Left lobe of liver (tissue), 2 donors: ENCODE data around the gene SFMBT1. TPM values are rescaled to one million over a fixed set of nuclear protein-coding genes. Genes with fewer than 3 reads are reported as not detected.

Source experiments
- ATAC-seq: fragments of 200-7000 bp; cut with Tn5 transposase; one replicate; pipeline ENCODE4 v1.9.1; 2020; ENCODE audit warnings: mild to moderate bottlenecking, moderate library complexity
- DNase-seq: peaks from one replicate; pipeline ENCODE4 v3.0.0-alpha.2; 2020; ENCODE audit warnings: low spot score
- total RNA-seq: library from RNA; stranded (reverse); gene quantifications from one replicate; pipeline ENCODE4 v1.2.1, GENCODE V29; 2021
- donor health status: DM: no; HTN: no; CAD: no; lungs with moderate emphysema.
- donor health status: DM: no; HTN: yes; CAD: no.

Gene SFMBT1
- total RNA-seq, 1 donor from 2014 or later, result 14.0 TPM

DNA sequence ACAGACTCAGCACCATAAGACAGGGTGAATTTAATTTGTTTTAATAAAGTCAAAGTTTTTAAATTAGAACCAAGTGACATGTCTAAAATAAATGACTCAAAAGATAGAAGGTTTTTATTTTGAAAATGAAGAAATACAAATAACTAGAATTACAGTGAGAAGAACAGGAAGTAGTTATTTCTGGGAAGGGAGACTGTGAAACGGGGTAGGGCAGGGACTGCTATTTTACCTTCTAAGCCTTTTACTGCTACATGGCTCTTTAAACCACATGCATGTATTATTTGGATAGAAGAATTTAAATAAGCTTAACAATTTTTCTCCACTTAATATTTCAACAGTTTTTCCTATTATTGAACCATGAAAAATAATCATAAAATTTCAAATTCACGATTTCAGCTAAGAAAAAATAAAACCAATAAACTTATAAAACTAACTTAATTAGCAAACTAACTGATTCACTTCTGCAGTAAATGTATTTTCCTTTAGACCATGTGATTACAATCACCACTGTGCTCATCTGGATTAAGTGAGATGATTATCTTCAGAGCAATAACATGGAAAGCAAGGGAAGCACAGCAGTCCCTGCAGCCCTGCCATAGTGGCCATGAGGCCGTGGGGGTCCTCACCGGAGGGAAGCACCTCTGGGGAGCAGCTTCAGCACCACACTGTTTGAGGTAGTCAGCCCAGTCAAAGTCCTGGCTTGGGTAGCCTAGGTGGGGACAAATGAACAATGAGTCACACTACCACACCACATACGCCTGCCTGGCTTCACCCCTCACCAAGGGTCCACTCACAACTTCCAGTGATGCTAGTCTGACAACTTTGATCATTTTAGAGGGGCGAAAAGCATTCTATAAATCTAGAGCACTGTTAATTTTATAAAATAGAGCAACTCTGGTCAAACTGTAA is 120.2 kb downstream of the SFMBT1 start:
- ATAC-seq, result no peak
- no peak for DNase-seq

DNA sequence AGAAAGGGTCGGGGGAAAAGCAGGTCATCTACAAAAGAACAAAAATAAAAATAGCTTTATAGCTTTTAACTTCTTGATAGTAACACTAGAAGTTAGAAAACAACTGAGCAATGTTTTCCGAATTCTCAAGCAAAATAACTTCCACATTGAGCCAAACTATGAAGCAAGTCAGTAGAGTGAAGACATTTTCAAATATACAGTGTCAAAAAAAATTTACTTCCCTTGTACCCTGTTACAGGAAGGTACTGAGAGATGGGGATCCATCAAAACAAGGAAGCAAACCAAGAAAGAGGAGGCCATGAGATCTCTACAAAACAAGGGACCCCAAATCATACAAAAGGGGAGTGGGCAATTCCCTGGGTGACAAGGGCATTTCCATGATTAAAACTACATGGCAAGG is 121.9 kb downstream of the SFMBT1 start:
- DNase-seq (no peak), ATAC-seq (no peak)

DNA sequence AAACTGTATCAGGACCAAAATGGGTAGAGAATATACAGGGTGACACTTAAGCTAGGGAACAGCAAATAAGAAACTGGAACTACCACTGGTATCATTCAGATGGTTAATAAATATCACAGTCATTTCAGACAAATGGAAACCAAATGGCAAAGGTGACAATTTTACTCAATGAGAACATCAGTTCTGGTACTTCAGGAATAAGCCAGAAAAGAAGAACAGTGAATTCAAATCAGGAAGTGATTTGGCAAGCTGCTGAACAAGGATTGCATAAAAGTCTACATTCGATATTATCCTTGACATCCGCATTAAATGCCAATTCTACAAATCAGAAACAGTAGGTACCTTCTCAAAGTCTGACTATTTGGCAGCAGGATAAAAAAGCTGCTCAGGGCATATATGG is 125.0 kb downstream of the SFMBT1 start:
- DNase-seq (no peak), ATAC-seq (no peak)

DNA sequence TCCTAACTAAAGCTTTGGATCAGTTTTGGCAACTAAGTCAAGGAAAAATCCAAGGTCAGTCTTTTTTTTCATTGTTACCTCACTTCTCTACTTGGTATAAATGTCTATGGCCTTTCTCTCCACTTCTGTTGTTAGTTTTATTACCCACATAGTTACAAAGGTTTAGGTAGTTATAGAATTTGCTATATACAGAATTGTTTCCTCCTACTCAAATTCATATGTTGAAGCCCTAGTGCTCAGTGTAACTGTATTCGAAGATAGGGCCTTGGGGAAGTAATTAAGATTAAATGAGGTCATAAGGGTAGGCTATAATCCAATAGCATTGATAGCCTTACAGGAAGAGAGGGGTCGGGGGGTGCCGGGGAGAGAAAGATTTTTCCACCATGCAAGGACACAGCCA is 128.8 kb downstream of the SFMBT1 start:
- no peak for ATAC-seq
- DNase-seq, result no peak

DNA sequence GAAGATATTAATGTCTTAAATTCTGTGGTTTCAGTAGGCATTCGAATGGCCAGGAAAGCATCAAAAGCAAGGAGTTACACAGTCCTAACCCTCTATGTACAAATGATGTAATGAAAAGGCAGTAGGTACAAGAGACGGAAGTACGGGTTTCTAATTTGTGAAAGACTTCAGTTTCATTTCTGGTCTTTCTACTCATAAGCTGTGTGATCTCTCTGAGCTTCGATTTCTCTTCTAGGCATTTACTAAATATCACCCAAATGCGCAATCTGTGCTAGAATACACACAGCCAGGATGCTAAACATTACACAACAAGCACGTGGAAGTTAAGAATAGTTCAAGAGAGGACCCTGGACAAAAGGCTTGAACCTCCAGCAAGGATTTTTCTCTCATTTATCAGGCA is 130.6 kb downstream of the SFMBT1 start:
- ATAC-seq (peak; percentile 80), DNase-seq (no peak)

DNA sequence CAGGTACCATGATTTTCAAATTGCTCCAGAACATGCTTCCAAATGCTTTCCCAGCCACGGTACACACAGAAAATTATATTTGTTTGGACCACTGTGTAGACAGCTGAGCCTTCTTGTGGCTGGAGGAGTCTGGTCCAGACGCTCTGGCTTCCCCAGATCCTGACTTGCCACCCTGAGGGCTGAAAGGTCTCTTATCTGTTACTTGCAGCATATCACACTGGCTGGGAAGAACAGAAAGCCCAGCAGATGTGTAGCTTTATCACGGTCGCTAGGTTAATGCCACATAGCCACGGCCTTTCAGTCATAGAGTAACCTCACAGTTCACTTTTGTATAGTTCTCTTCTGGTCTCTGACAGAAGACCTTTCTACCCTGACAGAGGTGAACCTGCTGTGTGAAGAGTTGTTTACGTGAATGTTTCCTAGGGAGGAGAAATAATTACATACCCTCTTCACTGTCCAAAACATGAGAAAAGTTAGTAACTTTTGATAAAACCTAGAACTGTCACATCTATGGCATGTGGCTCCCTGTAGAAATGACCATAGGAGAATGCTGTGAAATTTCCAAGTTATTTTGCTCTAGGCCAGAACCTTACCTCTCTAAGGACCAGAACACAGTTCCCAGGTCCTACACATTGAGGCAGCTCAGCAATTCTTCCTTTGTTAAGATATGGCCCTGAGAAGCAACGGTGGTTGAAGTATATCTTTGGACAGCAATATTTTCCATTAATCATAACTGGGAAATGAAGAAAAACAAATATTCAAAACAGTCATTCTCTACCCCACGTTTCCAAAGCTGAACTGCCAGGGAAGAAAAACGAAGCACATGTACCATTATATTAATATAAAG is 132.8 kb downstream of the SFMBT1 start:
- DNase-seq, result no peak
- ATAC-seq, result no peak

DNA sequence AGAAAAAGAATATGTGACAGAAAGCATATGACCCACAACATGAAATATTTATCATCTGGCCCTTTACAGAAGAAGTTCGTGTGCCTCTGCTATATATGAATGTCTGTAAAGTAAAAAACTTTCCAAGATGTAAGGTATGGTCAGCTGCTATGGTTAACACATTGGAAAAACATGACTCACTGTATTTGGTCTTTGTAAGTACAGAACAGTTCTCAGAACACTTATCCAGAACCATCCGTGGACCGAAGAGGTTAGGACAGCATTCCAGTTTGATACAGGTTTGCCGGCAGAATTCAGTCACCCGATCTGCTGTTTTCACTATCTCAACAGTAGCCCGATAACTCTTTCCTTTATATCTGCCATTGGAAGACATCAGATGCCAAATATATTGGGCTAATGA is 135.1 kb downstream of the SFMBT1 start:
- DNase-seq, result no peak
- ATAC-seq, result no peak

DNA sequence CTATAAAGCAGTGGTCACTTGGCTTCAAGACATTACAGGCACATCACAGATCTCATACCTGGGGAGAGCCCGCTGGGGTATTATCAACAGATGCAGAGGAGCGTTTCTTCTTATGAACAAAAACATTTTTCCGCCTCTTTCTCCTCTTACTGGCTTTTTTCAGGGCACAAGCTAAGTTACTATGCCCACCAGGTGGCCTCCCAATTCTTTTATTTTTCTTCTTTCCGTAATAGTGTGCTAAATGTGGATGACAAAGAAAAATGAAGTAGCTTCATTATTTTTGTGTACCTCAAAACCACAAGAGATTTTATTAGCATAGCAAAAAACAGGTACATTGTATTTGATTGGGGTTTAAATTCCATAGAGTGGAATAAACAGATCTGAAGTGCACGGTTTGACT is 138.4 kb downstream of the SFMBT1 start:
- no peak for DNase-seq
- no peak for ATAC-seq

DNA sequence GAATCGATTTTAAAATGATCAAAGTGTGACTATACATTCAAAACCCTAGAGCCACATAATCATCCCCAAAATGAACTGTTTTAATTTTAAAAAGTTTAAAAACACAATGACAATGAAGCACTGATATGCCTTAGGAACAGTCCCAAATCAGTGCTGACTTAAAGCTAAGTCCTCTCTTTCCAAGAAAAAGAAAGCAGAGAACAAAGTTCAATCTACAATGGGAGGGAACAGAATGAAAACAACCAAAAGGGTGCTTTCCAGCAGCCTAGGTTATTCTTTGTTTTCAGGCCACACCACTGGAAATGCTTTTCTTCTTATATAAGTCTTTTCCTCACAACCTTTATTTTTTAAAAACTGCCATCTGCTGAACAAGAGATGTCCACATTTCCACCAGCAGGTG is 141.3 kb downstream of the SFMBT1 start:
- peak; percentile 75 for ATAC-seq
- DNase-seq, result no peak

DNA sequence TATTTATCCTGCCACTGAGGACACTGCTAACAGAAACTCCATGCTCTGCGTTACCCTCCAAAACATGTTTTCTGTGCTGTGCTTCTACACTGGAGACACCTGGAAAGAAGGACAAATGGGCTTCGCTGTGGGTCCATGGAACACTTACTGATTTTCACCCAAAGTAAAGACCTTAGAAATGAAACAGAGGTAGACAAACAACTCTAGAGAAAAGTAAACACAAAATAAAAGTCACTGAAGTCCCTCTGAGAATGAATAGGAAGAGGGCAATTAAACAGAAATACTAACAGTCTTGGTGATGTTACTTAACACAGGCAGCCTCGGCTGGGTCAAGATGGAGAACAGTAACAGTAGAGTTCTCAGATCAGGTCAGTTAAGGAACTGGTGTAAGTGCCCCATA is 141.9 kb downstream of the SFMBT1 start:
- ATAC-seq (peak; percentile 72), DNase-seq (no peak)

DNA sequence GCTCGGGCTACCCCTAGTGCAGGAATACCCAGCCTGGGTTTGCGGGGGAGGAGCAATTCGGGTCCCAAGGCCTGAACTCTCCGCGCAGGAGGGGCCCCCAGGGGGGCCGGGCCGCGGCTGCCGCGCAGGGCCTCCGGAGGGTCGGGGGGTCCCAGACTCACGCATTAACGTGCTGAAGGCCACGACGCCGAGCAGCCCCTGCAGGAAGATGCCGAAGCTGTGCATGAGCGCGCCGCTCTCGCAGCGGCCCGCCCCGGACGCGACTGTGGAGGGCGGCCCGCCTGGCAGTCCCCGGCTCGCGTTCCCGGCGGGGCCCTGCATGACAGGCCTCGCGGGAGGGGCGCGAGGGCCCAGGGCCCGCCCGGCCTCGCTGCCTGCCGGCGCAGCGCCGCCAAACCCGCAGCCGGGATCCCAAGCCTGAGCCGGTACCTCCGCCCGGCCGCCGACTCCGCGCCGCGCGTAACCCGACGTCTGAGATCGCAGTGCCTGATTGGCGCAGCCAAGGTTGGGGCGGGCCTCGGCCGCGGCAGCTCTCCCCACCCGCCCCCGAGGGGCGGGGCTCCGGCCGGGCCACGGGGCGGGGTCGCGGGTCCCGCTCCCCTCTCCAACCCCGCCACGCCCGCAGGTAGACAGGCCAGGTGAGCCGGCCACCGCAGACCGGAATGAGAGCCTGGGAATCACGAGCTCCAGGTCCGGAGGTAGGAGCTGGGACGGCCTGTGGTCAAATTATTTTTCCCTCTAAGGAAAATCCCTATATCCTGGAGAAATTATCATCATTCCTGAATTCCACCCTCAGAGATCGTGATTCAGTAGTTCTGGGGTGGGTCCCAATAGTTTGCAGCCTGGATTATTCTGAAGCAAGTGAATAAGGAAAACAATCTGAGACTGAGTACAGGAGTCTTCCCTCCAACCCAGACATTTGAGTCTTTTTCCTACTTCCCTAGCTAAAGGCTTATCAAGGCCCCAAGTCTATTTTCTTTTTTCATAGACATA is 148.4 kb downstream of the SFMBT1 start, which contains the start of gene STIMATE:
STIMATE (minus strand) TSS at position 419 of the 993 bp plus-strand sequence; CDS start at position 321, 98 bp downstream.
- peak; percentile 92 for ATAC-seq
- peak; percentile 92 for DNase-seq

DNA sequence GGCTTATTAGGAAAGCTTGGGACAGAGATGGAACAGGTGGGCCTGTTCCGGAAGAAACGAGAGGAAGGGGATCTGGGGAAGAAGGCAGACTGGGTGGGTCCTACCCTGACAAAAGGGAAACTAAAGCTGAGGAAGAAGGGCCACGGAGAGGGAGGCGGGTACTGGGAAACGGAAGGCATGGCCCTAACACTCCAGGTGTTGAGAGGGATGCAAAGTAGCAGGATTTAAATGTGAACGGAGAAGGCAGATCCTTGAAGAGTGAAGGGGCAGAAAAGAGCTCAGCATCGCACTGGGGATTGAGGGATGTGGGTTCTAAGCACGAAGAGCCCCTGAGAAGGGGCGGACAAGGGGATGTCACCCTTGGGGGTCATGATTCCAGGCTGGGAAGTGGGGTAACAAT is 149.3 kb downstream of the SFMBT1 start:
- ATAC-seq, result no peak
- DNase-seq, result no peak

DNA sequence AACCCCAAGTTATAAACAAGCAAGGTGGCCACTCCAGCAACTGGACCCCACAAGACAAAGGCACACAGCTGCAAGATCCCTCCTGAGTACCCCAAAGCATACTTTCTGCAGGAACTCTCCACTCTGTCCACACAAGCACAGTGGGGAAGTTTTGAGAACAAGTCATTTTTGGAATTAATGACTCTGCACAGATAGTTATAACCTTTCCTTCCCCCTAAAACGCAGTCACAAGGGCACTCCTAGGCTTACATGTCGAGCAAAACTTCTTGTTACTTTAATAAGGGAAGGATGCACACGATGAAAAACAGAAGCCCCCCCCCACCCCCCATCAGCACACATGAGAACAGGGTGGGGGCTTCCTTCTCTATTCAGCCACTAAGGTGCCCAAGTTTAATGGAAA is 149.7 kb downstream of the SFMBT1 start:
- ATAC-seq, result no peak
- DNase-seq, result no peak

DNA sequence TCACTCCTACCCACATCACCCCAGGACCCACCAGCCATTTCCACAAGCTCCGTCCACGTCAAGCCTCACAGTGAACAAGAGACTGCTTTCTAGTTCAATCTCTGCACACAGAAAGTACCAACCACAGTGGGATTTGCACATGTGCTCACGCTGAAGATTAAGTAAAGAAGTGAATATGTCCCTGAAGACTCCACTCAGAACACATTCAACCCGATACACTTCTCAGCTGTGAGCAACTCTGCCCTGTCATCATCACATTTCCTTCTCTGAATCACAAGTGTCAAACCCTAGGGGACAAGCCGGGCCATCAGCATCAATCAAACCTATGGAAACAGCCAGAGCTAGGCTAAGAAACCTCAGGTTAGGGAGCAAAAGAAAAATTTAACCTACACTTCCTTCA is 150.5 kb downstream of the SFMBT1 start:
- DNase-seq (peak; percentile 7), ATAC-seq (no peak)

DNA sequence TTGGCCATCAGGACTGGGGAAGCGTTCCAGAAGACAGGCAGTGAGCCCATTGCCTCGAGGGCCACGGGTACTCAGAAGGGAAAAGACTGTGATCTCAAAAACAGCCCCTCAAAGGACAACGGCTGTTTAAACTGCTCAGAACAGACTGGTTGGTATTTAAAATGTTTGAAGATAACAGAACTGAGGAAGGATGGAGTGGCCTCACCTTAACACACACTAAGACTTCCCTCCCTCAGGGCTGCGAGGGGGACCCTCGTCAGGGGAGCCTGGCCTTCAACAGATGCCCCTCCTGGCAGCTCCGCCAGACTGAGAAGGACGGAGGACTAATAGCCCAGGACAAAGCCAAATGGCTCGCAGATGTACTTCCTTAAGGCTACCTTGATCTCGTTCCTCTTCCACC is 151.1 kb downstream of the SFMBT1 start:
- DNase-seq (no peak), ATAC-seq (no peak)

DNA sequence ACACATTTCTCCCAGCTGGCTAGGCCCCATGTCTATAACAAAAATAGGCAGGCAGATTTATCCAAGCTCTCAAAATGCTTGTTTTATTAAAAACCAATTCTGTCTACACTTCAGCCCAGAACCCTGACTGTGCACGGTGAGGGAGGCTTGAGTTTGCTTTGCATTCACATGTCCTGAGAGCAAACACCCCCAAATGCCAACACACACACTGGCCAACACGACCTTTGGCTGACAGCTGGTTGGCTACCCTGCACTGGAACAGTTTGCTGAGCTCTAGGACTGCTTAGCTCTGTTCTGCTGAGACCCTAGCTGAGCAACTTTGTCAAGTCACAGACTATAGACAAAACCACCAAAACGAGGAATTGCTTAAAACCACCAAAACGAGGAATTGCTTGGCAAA is 152.2 kb downstream of the SFMBT1 start:
- DNase-seq (peak; percentile 89), ATAC-seq (peak; percentile 72)

DNA sequence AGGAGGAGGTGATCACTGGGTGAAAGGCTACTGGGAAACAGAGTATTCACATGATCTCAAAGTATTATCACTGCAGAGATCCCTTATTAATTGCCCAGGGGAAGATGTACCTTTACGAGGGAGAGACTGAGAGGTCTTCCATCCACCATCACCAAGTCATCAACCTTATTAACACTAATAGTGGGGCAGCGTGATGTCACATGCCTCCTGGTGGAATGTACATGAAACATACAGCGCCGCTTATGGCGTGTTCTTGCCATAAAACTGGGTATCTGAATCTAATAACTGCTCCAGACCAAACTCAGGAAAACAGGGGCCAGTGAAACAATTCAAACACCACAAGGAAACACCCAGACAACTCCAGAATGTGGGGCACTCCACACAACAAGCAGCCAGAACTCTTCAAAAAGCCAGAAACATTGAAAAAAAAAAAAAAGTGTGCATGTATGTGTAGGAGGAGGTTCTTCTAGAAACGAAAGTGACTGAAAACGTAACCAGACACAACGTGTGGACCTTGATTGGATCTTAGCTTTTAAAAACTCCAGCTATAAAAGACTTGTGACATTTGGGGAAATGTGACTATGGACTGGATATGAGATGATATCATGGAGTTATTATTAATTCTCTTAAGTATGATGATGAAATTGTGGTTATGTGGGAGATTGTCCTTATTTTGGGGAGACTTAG is 153.1 kb downstream of the SFMBT1 start:
- DNase-seq, result peak; percentile 43
- ATAC-seq, result no peak

DNA sequence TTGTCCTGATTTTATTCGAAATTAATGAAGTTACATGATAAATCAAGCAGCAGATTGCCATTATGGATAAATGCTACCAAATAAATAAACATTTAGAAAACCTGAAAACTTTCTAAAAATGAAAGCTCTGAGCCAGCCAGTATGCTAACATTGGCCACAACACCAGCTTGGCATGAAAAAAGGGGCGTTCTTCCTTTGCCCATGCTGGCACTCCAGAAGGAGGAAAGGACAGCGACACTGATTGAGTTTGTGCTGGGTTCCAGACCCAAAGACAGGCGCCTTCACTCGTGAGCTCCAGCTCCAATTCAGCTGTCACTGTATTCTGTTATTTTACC is 153.6 kb downstream of the SFMBT1 start:
- ATAC-seq (peak; percentile 67), DNase-seq (peak; percentile 78)

DNA sequence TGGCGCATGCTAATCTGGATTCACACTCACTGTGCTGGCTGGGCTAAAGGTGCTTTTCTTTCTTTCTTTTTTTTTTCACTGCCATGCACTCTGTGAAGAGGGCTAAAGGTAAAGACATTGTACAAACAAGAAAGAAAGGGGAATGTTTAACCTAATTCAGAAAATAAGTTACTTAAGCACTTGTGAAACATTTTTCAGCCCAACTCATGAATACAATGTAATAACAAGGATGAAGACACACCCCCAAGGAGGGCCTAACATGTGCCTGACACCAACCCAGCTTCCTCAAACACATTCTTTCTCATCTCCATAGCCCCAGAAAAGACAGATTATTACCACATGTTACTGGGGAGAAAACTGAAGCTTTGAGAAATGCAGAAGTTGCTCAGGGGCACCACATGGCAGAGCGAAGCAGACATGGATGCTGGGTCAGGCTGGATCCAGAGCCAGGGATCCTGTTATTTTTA is 154.2 kb downstream of the SFMBT1 start:
- ATAC-seq (peak; percentile 45), DNase-seq (peak; percentile 43)

DNA sequence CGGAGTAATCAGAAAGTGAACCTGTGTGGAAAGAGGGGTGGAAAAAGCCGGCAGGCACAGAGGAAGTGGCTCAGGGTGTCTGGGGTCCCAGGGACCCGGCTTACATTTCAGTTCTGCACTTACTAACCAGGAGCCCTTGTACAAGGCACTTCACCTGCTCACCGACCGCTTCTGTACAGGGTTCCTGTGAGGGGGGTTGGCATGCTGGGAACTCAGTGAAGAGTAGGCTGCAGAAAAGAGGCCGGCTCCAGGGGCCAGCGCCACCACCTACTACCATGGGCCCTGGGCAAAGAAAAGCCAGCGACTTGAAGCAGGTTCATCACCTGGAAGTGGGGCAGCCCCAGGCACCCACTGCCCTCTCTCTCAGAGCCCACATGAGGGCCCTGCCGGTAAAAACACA is 154.7 kb downstream of the SFMBT1 start:
- peak; percentile 50 for DNase-seq
- peak; percentile 10 for ATAC-seq
